GM21528 (cell line): ENCODE results near the gene TLE3.

Experiments used
- ATAC-seq: cut with Tn5 transposase; IDR thresholded peaks from one replicate; pipeline ENCODE4 v1.9.1; 2021; ENCODE audit warnings: mild to moderate bottlenecking, moderate library complexity; ENCODE audit not compliant: unreplicated experiment, low FRiP score

TLE3 gene

DNA sequence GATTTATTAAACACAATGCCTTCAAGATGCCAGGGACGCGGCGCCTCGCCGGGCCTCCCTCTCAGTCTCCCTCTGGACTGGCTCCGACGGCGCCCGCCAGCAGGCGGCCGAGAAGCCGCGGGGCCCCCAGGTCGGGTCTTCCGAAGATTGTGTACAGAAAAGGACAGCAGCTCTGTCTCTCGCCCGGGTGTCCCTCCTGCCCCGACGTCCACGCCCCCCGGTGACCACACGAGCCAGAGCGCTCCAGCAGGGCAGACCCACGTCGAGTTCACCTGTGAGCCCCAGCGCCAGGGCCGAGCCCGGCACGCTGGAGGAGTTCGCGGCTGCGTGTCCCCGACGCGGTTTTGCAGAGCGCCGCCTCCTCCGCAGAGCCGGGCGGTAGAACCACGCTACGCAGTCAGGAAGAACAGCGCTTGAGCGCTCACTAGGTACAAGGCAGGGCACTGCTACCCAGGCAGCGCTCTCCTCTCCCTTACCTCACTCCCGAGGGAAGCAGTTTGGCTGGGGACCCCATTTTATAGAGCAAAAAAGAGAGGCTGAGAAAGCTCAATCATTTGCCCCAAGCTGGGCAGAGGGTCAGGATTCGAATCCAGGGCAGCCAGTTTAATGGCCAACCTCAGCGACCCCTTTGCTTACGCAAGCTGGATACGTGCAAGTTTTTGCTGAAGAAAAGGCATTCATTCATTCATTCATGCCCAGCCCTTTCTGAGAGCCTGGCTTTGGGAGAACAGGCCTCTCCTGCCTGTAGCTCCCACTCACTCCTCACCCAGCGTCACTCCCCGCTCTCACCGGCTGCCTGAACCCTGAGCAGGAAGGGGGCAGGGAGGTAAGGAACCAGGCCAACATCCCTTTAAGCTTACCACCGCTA, 3.0 kb upstream of the TLE3 start:
- ATAC-seq, result no peak

- no peak for ATAC-seq
Observed at GRCh38 chr15:70099967-70100473, 2.3 kb upstream of the TLE3 start.

DNA sequence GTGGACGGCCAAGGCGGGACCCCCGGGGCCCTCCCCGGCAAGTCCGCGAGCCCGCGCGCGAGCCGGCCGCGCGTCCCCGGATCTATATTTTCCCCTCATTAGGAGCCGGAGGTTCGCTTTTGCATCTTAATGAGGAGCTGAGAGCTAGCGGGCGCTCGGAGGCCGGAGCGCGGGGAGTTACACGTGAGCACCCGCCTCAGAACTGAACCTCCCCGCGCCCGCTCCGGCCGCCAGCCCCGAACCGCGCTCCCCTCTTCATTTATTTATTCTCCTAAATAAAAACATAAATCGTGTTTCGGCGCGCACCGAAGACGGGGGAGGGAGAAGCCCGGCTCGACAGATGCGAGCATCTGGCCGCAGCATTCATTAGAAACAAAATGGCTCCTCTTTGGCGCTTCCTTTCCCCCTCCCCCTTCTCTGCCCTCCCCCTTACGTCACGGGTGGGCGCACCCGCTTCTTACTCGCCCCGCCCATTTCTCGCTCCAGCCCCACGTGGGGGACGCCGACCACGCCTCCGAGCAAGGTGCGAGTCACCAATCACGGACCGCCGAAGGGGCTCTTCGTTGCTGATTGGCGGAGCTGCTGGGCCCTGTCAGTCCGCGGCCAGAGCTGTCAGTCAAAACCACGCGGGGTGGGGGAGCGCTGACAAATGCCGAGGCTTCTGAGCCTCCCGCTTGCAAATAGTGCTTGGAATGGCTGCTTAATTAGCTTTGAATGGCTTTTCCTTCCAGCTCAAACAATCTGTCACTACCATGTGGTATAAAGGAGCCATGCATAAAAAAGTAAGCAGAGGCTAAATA, 1.6 kb upstream of the TLE3 start:
- peak; percentile 55 for ATAC-seq

DNA sequence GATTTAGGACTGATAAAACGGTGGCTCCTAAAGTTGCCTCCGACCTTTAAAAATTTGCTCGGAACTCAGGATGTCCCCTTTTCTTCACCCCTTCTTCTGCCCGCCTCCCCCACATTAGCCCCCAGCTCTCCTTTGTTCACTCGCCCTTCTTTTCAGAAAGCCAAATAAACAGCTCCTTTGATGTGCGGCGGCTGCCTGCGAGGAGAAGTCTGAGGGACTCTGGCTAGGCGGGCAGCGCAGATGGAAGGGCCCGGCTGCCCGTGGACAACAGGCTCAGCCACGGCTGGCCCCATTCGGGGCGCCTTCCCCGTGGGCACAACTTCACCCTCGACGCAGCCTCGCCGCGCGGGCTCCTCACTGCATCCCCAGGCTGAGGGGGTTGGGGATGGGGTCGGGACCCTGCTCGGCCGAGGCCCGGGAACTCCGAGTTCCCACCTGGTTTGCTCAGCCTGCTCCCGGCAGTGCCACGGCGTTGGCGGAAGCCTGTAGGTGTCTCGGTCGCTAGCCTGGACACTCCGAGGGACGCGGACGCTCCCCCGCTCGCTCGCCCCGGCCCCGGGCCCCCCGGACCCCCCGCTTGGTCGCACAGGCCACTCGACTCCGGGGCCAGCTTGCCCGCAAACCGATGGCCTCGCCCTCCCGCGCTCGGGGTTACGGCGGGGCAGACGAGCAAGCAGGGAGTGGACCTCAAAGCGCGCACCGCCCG, 897 bp upstream of the TLE3 start:
- ATAC-seq, result no peak

- ATAC-seq, result no peak
Observed at GRCh38 chr15:70098153-70098460, 390 bp upstream of the TLE3 start.

DNA sequence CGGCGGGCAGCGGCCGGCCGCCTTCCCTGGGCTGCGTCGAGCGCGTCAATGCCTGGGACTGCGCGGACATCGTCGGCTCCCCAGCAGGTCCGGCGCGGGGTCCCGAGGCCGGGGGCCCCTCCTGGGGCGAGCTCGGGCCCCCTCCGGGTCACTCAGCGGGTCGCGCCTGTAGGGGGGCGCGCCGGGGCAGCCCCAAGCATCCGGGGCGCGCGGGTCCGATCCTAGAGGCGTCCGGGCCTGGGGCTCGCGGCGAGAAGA, 725 bp downstream of the TLE3 start:
- no peak for ATAC-seq

DNA sequence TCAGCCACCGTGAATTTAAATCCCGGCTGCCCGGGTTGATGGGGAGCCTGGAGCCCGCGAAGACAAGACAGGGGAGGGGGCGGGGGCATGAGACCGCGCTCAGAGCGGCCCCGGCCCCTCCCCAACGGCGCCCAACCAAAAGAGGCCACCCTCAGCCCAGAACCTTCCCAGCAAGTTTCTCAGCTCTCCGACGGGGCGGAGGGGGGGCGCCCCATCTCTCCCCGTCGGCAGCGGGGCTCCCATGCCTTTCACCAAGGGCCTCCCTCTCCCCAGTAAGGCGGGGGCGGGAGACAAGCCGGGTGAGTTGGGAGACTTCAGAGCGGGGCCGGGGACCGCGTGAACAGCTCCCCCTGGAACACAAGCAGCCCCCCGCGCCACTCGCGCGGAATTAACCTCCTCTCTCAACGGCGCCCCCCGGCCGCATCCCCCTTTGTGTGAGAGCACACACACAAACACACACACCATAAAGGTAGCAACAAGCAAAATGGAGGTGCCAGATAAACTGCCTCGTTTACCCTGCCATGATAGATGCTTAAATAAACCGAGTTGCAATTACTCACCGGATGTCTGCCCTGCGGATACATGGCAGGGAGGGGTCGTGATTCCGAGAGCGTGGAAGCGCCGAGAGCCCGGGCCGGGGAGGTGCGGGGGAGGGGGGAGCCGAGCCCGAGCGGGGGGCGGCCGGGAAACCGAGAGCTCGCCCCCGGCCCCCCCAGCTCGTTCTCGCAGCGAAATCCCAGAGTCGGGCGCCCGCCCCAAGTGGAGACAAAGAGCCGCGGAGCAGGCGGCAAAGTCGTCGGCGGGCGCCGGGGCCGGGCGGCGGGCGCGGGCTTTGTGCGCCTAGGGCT, 1.3 kb downstream of the TLE3 start:
- no peak for ATAC-seq

DNA sequence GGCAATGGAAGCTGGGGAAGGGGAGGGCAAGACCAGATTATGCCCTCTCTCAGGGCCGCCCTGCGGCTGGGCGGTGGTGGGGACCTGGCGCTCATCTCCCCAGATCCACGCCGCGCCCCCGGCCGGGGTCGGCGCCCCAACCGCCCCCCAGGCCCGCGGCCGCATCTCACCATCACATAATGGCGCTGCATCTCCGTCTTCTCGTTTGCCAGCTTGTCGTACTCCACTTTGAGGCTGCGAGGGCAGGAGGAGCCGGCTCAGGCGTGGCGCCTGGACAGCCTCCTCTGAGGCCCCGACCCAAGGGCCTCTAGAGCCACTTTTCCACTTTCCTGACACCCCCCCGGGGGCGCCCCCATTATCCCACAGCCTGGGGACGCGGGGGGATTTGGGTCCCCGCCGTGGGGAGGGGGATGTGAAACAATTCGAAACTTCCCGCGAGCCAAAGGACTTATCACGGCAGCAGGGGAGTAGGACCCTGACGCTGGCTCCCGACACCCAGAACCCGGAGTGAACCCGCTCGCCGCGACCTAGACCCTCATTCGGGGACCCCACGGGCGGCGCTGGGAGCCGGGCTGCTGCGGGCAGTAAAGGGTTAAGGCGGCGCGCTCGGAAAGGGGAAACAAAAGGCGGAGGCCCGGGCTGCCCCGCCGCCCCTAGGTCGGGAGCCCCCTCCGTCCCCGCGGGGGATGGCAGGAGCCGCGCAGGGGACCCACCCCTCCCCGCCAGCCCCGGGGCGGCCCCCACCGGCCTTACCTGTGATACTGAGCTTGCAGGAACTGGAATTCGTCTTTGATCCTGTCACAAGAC, 2.1 kb downstream of the TLE3 start:
- no peak for ATAC-seq

GRCh38 chr15:70094690-70095311, 2.9 kb downstream of the TLE3 start:
- ATAC-seq, result no peak

DNA sequence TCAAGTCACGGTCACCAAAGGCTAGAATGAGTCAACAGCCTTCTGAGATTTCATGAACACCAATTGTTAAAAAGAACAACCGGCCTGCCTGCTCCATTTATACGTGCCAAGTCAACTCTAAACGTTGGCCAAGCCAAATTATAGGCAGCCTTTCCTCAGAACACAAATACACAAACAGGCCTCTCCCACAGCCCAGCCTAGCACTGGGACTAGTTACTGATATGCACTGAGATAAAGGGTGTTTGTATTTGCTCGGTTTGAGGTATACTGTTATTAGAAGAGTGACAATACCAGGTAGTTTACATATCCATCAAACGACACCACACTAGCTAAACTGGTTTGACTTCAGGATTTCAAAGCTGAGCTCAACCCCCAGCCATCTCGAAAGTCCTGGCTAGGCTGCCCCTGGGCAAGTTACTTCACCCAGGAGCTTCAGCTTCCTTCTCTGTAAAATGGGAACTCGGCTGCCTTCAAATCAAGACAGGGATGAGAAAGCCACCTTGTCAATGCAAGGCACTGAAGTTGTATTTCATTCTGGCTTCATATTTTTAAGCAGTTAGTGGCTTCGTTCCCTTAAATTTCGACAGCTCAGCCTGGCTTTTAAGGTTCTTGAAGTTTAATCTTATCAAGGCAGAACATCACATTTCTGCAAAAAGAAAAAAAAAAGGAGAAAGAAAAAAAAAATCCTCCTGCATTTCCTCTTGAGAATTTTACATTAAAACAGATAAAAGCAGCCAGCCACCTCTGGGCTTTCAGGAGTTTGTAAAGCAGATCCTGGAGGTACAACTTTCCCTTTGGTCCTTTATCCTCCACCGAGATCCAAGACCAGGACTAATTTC, 4.0 kb downstream of the TLE3 start:
- ATAC-seq, result no peak

DNA sequence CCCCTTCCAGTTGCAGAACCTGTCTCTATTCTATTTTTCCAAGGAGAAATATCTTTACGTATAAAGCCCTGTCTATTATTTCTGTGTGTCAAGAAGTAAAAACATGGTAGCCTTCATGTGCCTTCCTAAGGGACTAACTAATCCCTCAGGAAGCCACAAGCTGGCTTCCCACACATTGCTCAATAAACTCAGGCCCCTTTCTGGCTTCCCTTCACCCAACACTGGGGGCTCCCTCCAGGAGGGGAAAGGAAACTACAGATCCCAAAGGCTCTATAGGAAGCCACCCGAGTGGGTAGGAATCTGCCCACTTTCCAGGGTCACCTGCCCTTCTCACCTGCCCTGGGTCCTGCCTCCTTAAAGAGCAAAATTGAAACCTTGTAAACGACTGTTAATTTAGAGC, 4.6 kb downstream of the TLE3 start:
- no peak for ATAC-seq

- ATAC-seq, result no peak
Observed at GRCh38 chr15:70092464-70093027, 5.2 kb downstream of the TLE3 start.

DNA sequence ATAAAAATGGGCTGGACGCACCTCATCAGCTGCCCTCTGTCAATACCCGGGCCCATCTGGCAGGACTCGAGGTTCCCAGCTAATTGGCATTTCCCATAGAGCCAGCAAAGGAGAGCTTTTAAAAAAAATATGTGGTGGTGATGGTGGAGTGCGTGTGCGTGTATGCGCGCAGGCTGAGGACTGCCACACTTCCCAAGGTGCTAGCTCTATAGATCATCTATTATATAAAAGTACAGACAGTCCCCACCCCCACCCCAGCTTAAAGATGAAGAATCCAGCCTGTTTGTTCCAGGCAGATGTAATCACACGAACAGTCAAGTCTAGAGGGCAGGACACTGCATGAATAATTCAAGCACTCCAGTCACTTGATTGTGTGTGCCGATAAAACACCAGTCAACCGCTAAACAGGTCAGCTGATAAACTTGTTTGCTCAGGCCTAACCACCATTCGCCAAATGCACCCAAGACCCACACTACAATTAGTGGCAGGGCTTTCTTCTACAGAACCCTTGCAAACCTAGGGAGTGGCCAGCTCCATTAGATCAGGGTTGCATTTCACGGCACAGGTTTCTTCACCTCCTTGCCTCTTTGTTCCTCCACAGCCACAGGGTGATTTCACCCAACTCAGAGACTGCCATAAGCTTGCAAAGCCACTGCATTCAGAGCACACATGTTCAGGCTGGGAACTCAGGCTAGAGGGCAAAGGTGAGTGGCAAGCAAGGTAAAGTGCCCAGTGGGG, 5.8 kb downstream of the TLE3 start:
- ATAC-seq, result no peak

GRCh38 chr15:70090436-70091296, 7.1 kb downstream of the TLE3 start:
- ATAC-seq, result no peak

- no peak for ATAC-seq
Observed at GRCh38 chr15:70089692-70089971, 8.1 kb downstream of the TLE3 start.

DNA sequence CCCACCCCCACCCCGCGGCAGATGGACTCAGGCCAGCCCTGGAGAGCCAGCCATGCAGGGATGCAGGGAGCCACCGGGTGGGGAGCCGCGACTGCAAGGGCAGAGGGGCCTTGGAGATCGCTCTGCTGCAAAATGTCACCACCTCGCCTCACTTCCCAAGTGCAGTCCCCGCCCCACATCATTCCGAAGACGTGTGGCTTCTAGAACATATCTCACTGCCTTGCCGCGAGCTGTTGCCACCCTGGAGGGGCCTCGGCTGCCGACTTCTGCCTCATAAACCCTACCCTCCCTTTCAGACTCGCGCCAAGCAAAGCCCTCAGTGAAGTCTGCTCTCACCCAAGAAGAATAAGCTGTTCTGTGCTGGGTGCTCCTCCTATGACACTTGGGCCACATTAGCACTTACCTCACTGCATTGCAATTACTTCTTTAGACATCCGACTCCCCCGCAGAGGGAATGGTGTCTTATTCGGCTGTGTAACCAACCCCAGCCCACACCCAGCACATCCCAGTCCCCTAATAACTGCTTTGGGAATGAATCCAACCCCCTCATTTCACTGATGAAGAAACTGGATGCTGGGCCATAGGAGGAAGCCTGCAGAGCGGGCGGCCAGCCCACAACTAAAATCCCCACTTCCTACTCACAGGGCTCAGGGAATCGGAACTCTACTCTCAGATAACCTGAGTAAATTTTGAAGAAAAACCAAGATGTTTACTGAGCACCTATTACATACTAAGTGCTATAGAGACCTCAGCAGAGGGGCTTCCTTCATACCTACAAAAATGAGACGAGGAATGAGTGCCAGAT, 8.6 kb downstream of the TLE3 start:
- ATAC-seq, result no peak
